SIG-M5 treated with dmso at 0.1 percent for 504 hours (cell line): ENCODE measurements around the gene ZNF8.
"Not testable (repeated sequence)": the region's sequence is repeated elsewhere in the genome, so short reads cannot be mapped to it uniquely, and the experiment has no call there.

Experiments used
- DNase-seq: peaks from one replicate; lab custom pipeline; 2025; ENCODE audit not compliant: unreplicated experiment; lab: John Stamatoyannopoulos, UW

The ZNF8 gene

DNA sequence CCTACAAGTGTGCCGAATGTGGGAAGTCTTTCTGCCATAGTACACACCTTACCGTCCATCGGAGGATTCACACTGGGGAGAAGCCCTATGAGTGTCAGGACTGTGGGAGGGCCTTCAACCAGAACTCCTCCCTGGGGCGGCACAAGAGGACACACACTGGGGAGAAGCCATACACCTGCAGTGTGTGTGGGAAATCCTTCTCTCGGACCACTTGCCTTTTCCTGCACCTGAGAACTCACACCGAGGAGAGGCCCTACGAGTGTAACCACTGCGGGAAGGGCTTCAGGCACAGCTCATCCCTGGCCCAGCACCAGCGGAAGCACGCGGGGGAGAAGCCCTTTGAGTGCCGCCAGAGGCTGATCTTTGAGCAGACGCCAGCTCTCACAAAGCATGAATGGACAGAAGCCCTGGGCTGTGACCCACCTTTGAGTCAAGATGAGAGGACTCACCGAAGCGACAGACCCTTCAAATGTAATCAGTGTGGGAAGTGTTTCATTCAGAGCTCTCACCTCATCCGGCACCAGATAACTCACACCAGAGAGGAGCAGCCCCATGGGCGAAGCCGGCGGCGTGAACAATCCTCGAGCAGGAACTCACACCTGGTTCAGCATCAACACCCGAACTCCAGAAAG, 16.1 kb downstream of the ZNF8 start:
- no peak for DNase-seq

DNA sequence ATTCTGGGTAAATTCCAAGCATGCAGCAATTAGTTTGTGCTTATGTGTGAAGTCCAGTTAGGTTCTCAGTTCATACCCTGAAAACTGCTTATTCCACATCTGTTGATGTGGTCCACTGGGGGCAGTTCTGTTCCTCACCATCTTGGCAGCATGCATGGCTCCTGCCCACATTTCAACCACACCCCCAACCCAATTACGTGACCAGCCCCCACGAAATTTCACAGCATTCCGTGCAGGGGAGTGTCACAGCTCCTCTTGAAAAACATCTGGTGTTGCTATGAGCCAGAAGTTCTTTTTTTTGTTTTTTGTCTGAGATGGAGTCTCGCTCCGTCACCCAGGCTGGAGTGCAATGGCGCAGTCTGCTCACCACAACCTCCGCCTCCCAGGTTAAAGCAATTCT, 17.3 kb downstream of the ZNF8 start:
- DNase-seq: no peak

DNA sequence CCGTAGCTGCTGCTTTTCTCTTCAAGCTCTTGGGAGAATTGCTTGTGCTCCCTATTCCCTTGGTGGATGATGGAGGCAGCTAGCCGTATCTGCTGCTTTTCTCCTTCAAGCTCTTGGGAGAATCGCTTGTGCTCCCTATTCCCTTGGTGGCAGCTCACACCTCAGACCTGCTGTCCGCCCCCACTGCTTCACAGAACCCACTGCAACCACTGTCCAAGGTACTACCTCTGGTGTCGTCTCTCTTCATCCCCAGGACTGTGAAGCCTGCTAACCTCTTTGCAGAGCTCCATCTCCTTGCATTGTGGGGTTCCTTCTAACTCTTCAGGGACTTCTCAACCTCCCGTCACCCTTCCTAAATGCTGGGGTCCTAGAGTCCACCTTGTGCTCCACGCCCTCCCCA, 21.9 kb downstream of the ZNF8 start:
- DNase-seq: no peak

DNA sequence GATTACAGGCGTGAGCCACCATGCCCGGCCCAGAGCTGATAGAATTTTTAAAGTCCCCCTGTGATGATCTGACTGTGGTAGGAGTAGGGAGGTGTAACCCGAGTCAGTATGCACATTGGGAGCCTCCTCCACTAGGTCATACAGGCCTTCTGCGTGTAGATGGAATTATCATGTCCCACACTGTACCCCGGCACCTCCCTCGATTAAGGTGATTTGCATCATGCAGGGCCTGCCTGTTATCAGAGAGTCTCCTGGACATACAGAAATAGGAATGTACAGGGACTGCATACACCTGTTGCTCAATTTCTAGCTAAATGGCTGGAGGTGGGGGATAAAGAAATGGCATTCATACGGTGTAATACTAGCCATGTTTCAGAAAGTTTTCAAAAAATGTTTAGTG, 25.5 kb downstream of the ZNF8 start:
- DNase-seq: no peak

DNA sequence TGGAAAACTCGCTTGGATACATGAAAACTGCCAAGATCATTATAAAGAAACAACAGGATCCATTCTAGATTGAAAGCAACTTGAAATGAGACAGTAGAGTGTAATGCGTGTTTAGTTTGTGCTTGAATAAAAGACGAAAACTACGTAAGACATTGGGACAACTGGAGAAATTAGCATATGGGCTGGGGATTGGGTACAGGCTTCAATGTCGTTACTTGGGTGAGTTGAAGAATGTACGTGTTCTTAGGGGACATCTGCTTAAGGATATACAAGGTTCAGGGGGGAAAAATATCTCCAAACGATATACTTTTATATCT, 26.0 kb downstream of the ZNF8 start:
- no peak for DNase-seq

DNA sequence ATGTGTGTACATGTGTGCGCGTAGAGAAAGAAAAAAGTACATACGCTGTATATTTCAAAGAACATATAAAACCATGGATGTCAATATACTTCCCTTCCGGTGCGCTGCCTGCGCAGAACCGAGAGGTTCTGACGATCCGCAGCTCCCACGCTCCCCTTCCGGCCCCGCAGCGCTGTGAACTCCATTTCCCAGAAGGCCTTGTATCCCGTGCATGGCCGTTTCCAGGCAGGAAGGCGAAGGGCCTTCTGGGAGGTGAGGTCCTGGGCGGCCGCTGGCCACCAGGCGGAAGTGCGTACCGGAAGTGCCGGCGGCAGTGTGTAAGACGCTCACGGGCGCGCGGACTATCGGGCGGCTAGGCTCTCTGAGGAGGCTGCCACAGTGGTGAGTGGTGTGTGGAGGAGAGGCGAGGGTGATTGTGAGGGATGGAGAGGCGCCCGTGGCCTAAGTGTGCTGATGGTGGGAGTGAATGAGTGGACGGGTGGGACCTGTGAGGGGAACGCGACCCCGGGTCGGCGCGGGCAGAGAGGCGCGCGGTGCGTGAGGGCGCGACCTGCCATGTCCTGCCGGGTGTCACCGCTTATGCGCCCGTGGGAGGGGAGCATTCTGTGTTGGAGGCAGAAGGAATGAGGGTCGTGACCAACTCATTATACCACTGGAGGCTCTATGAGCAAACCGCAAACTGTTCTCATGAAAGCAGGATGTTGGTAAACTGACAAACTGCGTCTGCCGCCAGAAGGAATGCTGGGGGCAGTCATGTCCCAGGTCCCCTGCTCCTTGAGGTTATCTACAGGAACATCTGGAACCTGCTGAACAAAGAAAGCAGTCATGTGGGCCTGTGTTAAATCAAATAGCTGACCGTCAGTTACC, 26.5 kb downstream of the ZNF8 start, which contains the start of gene ERVK3-1:
ERVK3-1 (plus strand) TSS at position 313 of the 867 bp plus-strand sequence. CDS start 6,792 bp downstream, outside the sequence.
- DNase-seq: peak; percentile 95

DNA sequence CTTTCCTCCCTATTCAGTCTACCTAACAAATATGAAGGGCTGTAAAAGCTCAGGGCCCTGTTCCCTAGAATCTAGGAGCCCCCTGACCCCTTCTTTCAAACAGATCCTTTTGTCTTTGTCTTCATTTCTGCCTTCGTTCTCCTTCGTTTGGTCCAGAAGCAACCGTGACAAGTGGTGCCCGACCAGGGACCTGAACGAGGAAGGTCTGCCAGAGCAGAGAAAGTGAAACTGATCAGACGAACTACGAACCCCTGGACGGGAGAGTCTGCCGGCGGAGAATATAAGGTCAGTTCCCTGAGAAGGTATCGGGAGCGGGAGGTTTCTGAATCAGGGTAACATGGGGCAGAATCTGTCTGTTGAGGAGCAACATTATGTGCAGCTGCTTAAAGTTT, 27.2 kb downstream of the ZNF8 start:
- peak; percentile 14 for DNase-seq

DNA sequence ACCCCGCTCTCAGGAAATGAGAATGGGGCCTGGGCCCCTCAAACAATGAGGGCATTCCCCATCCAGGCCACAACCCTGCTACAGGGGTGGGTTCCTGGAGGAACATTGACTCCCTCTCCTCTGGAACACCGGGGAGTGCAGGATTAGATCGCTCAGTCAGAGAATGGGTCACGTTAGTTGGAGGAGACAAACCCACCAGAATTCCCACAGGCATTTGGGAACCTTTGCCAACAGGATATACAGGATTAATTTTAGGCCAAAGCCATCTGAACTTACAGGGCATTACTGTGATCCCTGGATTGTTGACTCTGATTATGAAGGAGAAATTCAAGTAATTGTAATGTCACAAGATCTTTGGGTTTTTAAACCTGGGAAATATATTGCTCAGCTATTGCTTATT, 29.0 kb downstream of the ZNF8 start:
- no peak for DNase-seq

DNA sequence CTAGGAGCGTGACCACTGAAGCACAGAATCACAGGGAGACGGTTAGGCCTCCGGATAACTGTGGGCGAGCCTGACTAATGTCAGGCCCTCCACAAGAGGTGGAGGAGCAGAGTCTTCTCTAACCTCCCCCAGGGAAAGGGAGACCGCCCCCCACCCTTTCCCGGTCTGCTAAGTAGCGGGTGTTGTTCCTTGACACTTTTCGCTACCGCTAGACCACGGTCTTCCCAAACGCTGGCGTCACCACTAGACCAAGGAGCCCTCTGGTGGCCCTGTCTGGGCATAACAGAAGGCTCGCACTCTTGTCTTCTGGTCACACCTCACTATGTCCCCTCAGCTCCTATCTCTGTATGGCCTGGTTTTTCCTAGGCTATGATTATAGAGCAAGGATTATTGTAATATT, 31.9 kb downstream of the ZNF8 start:
- not testable (repeated sequence) for DNase-seq

DNA sequence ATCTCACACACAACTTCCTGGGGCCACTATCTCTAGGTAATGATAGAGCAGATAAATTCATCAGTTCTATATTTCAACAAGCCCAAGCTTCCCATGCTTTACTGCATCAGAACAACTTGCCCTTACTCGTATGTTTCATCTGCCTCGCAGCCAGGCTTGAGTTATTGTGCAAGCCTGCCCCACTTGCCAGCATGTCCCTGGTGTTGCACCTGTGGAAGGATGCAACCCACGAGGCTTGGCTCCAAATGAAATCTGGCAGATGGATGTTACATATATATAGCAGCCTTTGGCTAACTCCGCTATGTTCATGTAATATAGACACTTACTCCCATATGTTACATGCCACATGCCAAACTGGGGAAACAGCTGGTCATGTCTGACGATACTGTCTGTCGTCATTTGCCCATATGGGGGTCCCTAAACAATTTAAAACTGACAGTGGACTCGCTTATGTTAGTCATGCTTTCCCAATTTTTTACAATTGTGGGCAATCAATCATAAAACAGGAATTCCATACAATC, 32.6 kb downstream of the ZNF8 start:
- no peak for DNase-seq

DNA sequence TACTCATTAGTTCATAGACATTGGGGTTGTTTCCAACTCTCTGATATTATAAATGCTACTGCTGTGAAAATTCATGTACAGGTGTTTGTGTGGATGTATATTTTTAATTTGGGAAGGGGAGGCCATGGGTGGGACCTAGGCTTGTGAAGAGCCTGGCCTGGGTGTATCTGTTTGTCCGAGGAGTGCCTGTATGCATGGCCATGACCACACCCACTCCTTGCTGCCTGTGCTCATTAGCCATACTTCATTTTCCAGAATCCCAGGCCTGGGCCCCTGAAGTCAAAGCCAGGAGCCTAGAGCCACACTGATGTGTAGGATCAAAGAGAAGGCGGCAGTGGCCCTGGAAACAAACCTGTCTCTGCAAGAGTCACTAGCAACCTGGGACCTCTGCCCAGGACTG, 36.8 kb downstream of the ZNF8 start:
- DNase-seq: no peak

DNA sequence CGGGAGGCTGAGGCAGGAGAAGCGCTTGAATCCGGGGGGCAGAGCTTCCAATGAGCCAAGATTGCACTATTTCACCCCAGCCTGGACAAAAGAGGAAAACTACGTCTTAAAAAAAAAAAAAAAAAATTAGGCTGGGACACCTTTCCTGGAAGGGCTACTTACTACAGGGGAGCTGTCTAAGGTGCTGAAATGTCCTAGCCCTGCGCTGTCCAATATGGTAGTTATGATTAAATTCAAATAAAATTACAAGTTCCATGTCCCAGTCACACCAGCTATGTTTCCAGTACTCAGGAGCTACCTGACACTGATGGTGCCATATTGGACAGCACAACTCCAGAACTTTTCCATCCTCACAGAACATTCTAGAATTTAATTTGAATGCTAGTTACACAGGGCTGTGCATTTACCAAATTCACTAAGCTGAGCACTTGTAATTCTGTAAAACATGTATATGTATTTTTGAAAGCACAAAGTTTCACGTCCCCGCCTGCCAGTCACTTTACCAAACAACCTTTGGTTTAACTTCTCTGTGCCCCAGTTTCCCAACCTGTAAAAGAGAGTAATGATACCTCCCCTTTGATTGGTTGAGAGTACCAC, 38.8 kb downstream of the ZNF8 start:
- peak; percentile 22 for DNase-seq

DNA sequence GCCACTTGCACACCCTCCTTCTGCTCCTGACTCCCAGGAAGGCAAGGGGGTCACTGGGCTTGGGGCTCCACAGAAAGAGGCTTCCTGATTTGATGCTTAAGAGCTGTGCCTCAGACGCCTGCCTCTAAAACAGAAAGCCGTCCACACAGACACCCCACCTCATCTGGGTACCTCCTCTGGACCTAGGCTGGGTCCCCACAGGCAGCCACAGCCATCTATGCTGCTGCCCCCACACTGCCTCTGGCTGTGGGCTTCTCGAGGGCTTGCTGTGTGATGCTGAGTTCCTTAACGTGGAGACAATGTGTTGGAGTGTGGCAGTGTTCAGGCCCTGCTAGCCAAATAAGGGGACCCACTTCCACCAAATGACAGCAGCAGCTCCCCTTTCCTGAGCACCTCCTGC, 39.5 kb downstream of the ZNF8 start:
- no peak for DNase-seq

DNA sequence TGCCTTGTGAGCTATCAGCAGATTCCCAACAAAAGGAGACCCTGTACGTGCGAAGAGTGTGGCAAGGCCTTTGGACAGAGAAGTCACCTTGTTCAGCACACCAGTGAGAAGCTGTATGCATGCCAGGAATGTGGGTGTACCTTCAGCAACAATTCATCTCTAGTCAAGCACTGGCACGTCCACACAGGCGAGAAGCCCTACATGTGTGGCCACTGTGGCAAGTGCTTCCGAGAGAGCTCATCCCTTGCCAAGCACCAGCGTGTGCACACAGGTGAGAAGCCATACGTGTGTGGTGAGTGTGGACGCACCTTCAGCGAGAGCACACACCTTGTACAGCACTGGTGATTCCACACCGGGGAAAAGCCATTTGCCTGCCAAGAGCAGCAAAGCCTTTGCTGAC, 40.5 kb downstream of the ZNF8 start:
- DNase-seq: no peak

DNA sequence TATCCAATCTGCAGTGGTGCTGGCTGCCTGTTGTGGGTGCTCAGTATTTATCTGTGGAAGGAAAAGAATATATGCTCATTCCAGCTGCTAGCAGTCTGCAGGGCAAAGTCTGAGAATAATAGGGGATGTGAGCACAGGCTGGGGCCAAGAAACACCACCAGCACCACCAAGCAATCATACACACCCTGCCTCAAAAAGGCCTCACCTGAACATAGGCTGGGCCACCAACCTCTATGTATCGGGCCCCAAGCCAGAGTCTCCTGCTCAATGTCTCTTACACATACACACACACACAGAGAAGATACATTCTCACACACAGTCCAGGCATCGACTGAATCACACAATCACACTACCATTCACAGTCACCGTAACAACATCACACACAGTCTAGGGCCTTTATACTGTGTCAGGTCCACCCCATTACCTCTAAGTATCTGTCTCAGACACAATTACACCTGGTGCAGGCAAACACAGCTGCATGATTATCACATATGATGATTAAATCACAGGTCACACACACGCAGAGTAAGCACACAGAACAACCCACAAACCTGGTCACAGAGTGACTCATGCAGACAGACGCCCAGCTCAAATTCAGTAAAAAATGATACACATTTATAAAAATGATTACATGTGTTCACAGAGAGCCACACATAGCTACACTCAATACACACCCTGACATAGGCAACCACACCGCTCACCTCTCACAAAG, 46.7 kb downstream of the ZNF8 start:
- no peak for DNase-seq

DNA sequence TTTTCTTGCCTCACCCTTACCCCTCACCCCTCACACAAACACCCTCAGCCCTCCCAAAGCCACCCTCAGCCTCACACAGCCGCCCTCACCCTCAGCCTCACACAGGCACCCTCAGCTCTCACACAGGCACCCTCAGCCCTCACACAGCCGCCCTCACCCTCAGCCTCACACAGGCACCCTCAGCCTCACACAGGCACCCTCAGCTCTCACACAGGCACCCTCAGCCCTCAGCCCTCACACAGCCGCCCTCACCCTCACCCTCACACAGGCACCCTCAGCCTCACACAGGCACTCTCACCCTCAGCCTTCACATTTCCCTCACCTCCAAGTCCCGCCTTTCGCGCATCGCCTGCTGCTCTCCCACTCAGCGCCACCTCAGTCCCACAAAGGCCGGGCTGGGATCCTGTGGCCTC, 47.8 kb downstream of the ZNF8 start:
- no peak for DNase-seq

DNA sequence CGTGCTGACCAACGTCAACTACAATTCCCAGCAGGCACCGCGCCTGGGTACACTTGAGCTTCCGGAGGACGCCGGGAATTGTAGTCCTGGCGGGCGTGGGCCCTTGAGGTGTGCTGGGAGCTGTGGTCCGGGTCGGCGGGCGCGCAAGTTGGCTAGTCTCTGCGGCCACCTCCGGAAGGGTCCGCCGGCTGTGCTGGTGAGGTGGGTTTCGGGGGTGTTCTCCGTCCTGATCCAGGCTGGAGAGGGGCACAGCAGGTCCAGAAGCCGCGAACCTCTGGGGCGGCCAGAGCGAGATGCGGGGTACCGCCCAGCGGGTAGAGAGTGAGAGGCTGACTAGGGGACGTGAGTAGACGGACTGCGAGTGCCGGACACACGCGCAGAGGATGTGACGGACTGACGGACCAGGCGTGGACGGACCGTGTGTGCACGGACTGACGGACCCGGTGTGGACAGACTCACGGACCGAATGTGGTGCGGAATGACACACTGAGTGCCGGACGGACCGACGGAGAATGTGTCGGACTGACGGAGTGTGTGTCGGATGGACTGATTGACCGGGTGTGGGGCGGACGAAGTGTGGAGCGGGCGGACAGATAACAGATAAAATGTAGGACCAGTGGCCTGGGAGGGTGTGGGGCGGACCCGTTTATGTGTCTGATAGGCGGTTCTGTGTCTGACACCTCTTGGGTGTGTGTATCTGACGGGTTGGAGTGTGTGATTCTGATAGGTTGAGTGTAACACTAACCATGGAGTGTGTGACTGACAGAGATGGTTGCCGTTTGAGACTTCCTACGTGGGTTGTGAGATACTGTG, 48.4 kb downstream of the ZNF8 start, which contains the start of gene ZSCAN22:
ZSCAN22 (plus strand) TSS at position 81 of the 813 bp plus-strand sequence. CDS start 7,809 bp downstream, outside the sequence.
- DNase-seq: peak; percentile 91

DNA sequence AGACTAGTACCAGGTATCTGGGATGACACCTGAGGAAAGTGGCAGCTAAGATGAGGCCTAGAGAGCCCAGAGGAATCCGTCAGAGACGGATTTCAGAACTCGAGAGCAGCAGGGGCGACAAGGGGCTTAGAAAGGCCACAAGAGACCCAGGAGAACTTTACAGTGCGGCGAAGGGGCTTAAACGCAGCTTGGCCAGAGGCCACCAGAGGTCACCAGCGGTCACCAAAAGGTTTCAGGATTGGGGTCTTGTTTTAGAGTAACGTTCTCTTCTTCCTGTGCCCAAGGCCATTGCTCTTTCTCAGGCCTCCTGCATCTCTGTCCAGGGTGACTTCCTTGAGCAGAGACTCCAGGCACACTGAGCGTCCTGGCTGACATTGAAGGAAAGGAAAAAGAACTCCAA, 50.2 kb downstream of the ZNF8 start:
- no peak for DNase-seq

DNA sequence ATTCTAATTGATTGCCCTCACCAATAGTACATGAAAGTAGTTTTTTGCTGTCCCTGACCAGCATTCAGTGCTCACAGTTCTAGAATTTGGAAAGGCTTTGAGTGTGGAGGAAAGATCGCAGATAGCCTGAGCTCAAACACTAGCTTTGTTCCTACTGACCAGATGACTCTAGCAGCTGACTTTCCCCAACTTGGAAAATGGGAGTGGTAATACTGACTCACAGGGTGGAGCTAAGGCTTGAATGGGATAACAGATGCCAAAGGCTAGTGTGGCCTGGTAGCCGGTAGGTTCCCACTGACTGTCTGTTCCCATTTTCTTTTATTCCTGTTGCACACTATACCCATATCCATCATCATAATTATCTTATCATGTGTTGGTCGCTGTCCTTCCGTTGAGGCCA, 51.7 kb downstream of the ZNF8 start:
- peak; percentile 6 for DNase-seq

DNA sequence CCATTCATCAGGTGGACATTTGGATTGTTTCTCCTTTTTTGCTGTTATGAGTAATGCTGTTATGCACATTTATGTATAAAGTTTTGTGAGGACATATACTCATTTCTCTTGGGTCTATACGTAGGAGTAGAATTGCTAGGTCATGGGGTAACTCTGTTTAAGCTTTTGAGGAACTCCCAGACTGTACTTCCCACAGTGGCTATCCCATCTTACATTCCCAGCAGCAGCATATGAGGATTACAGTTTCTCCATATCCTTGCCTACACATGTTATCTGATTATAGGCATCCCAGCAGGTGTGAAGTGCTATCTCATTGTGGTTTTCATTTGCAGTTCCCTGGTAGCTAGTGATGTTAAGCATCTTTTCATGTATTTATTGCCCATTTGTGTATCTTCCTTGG, 53.9 kb downstream of the ZNF8 start:
- no peak for DNase-seq
